ENCODE measurements around the gene KIF5B.

GRCh38 chr10:32015386-32015785, 40.8 kb downstream of the KIF5B start:
- TF ChIP-seq CTCF (IDR thresholded peaks at IDR 0.05; ENCODE audit: low read length), result no peak
- no peak for TF ChIP-seq EZH2 (optimal IDR thresholded peaks at IDR 0.05; ENCODE audit: low read depth, low read length)
- TF ChIP-seq EZH2phosphoT487 (IDR thresholded peaks at IDR 0.05; ENCODE audit: low read length), result no peak
